Activated CD4-positive, alpha-beta T cell treated with anti-CD3 and anti-CD28 coated beads, Interleukin-2, amount 10 ng/mL, durations not matched to agents 7 days and 5 days (primary cell): Measurements from ENCODE around the gene KCNK16. TPM values are rescaled to one million over a fixed set of nuclear protein-coding genes. Genes with fewer than 3 reads are reported as not detected.

ENCODE experiments used
- CTCF ChIA-PET: fragments of 350-600 bp; sonication (Branson Sonifier 250); formaldehyde crosslinking; loops from one replicate; lab custom pipeline; 2021; ENCODE audit warnings: antibody characterized with exemption; lab: Charles Lee
- POLR2A ChIA-PET: fragments of 350-600 bp; sonication (Branson Sonifier 250); formaldehyde crosslinking; loops from one replicate; lab custom pipeline; 2021; ENCODE audit warnings: antibody characterized with exemption; lab: Charles Lee
- DNase-seq: peaks from one replicate; pipeline ENCODE4 v3.0.0-alpha.2; 2020
- H3K27ac Mint-ChIP-seq: one replicate; pipeline ENCODE4 v1.8.0; 2021; ENCODE audit warnings: mild to moderate bottlenecking, moderate library complexity, mixed read lengths
- H3K27me3 Mint-ChIP-seq: one replicate; pipeline ENCODE4 v1.8.0; 2021; ENCODE audit warnings: mixed read lengths
- H3K36me3 Mint-ChIP-seq: one replicate; pipeline ENCODE4 v1.8.0; 2021; ENCODE audit warnings: low read depth, mixed read lengths
- H3K4me1 Mint-ChIP-seq: one replicate; pipeline ENCODE4 v1.8.0; 2021; ENCODE audit warnings: mixed read lengths
- H3K4me3 Mint-ChIP-seq: one replicate; pipeline ENCODE4 v1.8.0; 2021; ENCODE audit warnings: mild to moderate bottlenecking, moderate library complexity, mixed read lengths
- H3K9me3 Mint-ChIP-seq: one replicate; pipeline ENCODE4 v1.8.0; 2021; ENCODE audit warnings: mixed read lengths
- total RNA-seq, 2 experiments: library from RNA; stranded (reverse); gene quantifications; one replicate each; pipeline ENCODE4 v1.2.3, GENCODE V29; 2021

Gene KCNK16
- total RNA-seq, 2 experiments from 2014 or later, result not detected

- Mint-ChIP-seq H3K9me3 (no peaks in the 10 kb centered on the region), H3K4me1 (no peaks in the 10 kb centered on the region), H3K36me3 (no peaks in the 10 kb centered on the region), H3K4me3 (no peak within 1 kb of the TSS), H3K27ac (no peak within 1 kb of the TSS), H3K27me3 (peaks cover 53% of the 10 kb centered on the region)
- POLR2A ChIA-PET, result no interaction called here
- DNase-seq, result no peak
- CTCF ChIA-PET, result interaction anchor here (0.6 kb wide), 1 partner anchor 147 kb away, joined by 3 read pairs; no protein-coding TSS in a partner anchor
Observed at GRCh38 chr6:39314273-39314795, 8.2 kb downstream of the KCNK16 start, which contains the start of gene KCNK17. Gene KCNK17 (minus strand): TSS chr6:39314419. CDS start chr6:39314320, 99 bp downstream.

DNA sequence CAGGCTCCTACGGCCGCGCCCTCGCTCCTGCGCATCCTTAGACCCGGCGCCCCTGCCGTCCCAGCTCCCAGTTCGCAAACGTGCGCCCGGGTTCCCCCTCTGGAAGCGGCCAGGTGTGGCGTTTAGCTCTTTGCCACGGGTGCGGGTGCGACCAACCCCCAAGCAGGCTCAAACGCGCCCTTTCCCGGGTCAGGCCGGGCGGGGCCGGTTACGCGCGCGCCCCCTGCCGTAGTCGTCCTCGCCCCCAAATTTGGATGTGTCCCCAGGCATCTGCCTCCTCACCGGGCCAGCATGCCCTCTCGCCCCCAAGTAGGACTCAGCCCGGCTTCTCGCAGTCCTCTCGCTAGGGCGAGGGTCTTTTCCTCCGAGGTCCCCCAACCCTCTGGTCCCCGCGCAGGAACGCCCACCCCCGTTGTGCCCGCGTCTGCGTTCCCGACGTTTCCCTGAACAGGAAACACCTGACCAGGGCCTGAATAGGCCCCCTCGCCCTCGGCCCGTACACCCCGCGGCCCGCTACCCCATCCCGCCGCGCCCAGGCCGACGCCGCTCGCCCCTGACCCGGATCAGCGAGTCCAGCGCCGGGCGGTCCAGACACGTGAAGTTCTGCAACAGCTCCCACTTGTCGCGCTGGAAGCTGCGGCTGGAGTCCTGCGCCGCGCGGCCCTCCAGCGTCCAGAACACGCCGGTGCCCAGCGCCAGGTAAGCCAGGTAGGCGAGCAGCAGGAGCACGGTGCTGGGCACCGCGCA, 8.8 kb downstream of the KCNK16 start:
- ChIA-PET CTCF (interaction anchor here (0.6 kb wide), 1 partner anchor 146 kb away, joined by 3 read pairs; no protein-coding TSS in a partner anchor), POLR2A (no interaction called here)
- no peaks in the 10 kb centered on the region for H3K36me3 Mint-ChIP-seq
- no peaks in the 10 kb centered on the region for H3K9me3 Mint-ChIP-seq
- no peak for DNase-seq
- H3K4me3 Mint-ChIP-seq, result no peak overlapping the region
- H3K4me1 Mint-ChIP-seq, result no peaks in the 10 kb centered on the region
- H3K27me3 Mint-ChIP-seq, result peaks cover 50% of the 10 kb centered on the region
- H3K27ac Mint-ChIP-seq, result no peak overlapping the region

GRCh38 chr6:39312912-39313525, 9.5 kb downstream of the KCNK16 start:
- H3K36me3 Mint-ChIP-seq, result no peaks in the 10 kb centered on the region
- H3K9me3 Mint-ChIP-seq, result no peaks in the 10 kb centered on the region
- H3K4me3 Mint-ChIP-seq, result no peak overlapping the region
- no peaks in the 10 kb centered on the region for H3K4me1 Mint-ChIP-seq
- ChIA-PET CTCF (no interaction called here), POLR2A (no interaction called here)
- no peak for DNase-seq
- peaks cover 50% of the 10 kb centered on the region for H3K27me3 Mint-ChIP-seq
- no peak overlapping the region for H3K27ac Mint-ChIP-seq

- H3K27ac Mint-ChIP-seq, result no peak overlapping the region
- no peak for DNase-seq
- no peaks in the 10 kb centered on the region for H3K9me3 Mint-ChIP-seq
- POLR2A ChIA-PET, result no interaction called here
- H3K4me1 Mint-ChIP-seq, result no peaks in the 10 kb centered on the region
- H3K27me3 Mint-ChIP-seq, result peaks cover 36% of the 10 kb centered on the region
- CTCF ChIA-PET, result interaction anchor here (0.7 to 2.3 kb wide), 6 partner anchors 8 to 153 kb away, joined by 3 to 8 read pairs (median 4); partner anchors contain the start of gene KCNK5
- H3K4me3 Mint-ChIP-seq, result no peak overlapping the region
- H3K36me3 Mint-ChIP-seq, result no peaks in the 10 kb centered on the region
Observed at GRCh38 chr6:39310542-39310941, 12.0 kb downstream of the KCNK16 start.

DNA sequence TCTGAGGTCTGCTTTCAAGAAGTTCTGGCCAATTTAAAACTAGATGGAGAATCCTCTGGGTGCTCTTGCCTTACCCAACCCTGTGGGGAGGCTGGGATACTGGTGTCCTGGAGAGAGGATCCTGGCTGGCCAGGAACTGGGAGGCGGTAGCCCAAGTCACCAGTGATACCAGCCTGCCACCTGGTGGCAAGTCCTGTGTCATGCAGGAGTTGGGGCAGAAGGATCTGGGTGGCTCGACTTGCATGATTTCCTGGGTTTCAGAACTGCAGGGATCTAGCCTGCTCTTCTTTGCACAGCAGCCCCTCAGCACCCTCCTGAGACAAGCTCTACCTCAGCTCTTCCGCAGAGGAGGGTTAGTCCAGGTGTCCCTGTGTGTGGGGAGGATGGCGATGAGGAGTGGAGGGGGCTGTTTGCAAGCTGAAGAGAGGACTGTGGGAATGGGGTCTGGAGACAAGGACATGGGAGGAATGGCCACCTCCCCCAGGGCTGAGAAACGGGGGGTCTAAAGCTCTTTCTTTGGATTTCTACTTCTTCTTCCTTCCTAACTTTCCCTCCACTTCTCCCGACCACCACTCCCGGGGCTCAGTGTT, 12.5 kb downstream of the KCNK16 start:
- Mint-ChIP-seq H3K27me3 (peaks cover 33% of the 10 kb centered on the region), H3K9me3 (no peaks in the 10 kb centered on the region), H3K4me3 (no peak overlapping the region), H3K27ac (no peak overlapping the region), H3K36me3 (no peaks in the 10 kb centered on the region), H3K4me1 (no peaks in the 10 kb centered on the region)
- POLR2A ChIA-PET, result interaction anchor here (0.6 kb wide), 1 partner anchor 204 kb away, joined by 5 read pairs; no protein-coding TSS in a partner anchor
- CTCF ChIA-PET, result interaction anchor here (0.7 to 2.3 kb wide), 8 partner anchors 8 to 152 kb away, joined by 3 to 8 read pairs (median 4); partner anchors contain the start of gene KCNK5
- peak; percentile 65 for DNase-seq

- ChIA-PET CTCF (no interaction called here), POLR2A (no interaction called here)
- Mint-ChIP-seq H3K4me1 (peaks cover 7% of the 10 kb centered on the region), H3K27me3 (peaks cover 16% of the 10 kb centered on the region), H3K9me3 (no peaks in the 10 kb centered on the region), H3K36me3 (no peaks in the 10 kb centered on the region), H3K27ac (no peak overlapping the region), H3K4me3 (no peak overlapping the region)
- DNase-seq, result no peak
Observed at GRCh38 chr6:39307462-39307861, 15.0 kb downstream of the KCNK16 start.

GRCh38 chr6:39304951-39305350, 17.6 kb downstream of the KCNK16 start:
- CTCF ChIA-PET, result interaction anchor here (0.6 to 4.2 kb wide), 2 partner anchors 137 to 1783 kb away, joined by 3 to 91 read pairs; no protein-coding TSS in a partner anchor
- DNase-seq, result no peak

GRCh38 chr6:39303425-39304153, 18.9 kb downstream of the KCNK16 start:
- POLR2A ChIA-PET, result no interaction called here
- Mint-ChIP-seq H3K27ac (no peak overlapping the region), H3K4me1 (peaks cover 8% of the 10 kb centered on the region), H3K27me3 (no peaks in the 10 kb centered on the region), H3K9me3 (no peaks in the 10 kb centered on the region), H3K36me3 (no peaks in the 10 kb centered on the region), H3K4me3 (no peak overlapping the region)
- CTCF ChIA-PET, result interaction anchor here (0.7 to 4.2 kb wide), 17 partner anchors 12 to 330 kb away, joined by 3 to 91 read pairs (median 3); no protein-coding TSS in a partner anchor
- no peak for DNase-seq

More at GRCh38 chr6:39304951-39305350, 17.6 kb downstream of the KCNK16 start:
- Mint-ChIP-seq H3K4me1 (peaks cover 8% of the 10 kb centered on the region), H3K36me3 (no peaks in the 10 kb centered on the region), H3K4me3 (no peak overlapping the region), H3K27me3 (no peaks in the 10 kb centered on the region), H3K9me3 (no peaks in the 10 kb centered on the region), H3K27ac (no peak overlapping the region)
- POLR2A ChIA-PET, result no interaction called here

GRCh38 chr6:39302669-39303424, 19.7 kb downstream of the KCNK16 start:
- H3K36me3 Mint-ChIP-seq, result no peaks in the 10 kb centered on the region
- no peaks in the 10 kb centered on the region for H3K9me3 Mint-ChIP-seq
- H3K4me3 Mint-ChIP-seq, result peak overlapping the region; percentile 9
- CTCF ChIA-PET, result interaction anchor here (0.7 to 4.2 kb wide), 21 partner anchors 11 to 330 kb away, joined by 3 to 91 read pairs (median 3); partner anchors contain the start of gene SAYSD1
- H3K27me3 Mint-ChIP-seq, result no peaks in the 10 kb centered on the region
- peaks cover 8% of the 10 kb centered on the region for H3K4me1 Mint-ChIP-seq
- POLR2A ChIA-PET, result no interaction called here
- H3K27ac Mint-ChIP-seq, result no peak overlapping the region
- peak; percentile 91 for DNase-seq

DNA sequence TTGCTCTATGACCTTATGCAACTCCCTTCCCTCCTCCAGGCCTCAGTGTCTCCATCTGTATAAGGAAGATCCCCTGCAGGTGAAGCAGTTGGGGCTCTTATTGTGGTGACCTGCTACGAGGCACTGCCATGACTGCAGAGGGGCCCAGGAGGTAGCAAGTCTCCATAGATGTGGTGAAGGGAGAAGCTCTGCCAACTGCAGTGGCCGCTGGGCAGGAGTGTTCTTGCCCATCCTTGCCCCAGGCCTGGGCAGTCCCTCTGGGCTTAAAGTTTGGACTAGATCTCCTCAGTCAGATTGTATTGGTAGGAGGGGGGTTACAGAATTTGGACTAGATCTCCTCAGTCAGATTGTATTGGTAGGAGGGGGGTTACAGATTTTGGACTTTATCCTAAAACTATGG, 20.5 kb downstream of the KCNK16 start:
- peaks cover 8% of the 10 kb centered on the region for H3K4me1 Mint-ChIP-seq
- DNase-seq, result no peak
- H3K9me3 Mint-ChIP-seq, result no peaks in the 10 kb centered on the region
- H3K4me3 Mint-ChIP-seq, result no peak overlapping the region
- POLR2A ChIA-PET, result no interaction called here
- no peak overlapping the region for H3K27ac Mint-ChIP-seq
- CTCF ChIA-PET, result interaction anchor here (1.2 to 4.2 kb wide), 9 partner anchors 15 to 329 kb away, joined by 3 to 91 read pairs (median 4); no protein-coding TSS in a partner anchor
- H3K36me3 Mint-ChIP-seq, result no peaks in the 10 kb centered on the region
- no peaks in the 10 kb centered on the region for H3K27me3 Mint-ChIP-seq

DNA sequence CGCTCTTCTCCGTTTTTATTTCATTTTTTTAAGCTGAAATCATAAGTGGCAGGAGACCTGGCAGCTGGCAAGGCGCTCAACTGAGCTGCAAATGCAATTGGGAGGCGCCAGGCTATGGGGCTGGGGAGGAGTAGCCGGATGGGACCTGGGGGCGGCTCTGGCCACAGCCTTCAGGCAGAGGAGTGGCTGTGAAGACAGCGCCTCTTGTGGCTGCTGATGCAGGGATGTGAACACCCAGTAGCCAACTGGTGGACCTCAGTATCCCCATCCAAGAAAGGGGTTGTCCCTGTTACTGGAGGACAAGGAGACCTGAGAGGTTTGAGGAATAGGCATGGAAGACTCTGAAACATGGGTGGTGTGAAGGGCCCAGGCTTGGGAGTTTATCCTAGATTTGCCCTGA, 20.9 kb downstream of the KCNK16 start:
- no peak for DNase-seq
- ChIA-PET CTCF (no interaction called here), POLR2A (no interaction called here)
- no peaks in the 10 kb centered on the region for H3K36me3 Mint-ChIP-seq
- H3K4me3 Mint-ChIP-seq, result no peak overlapping the region
- no peaks in the 10 kb centered on the region for H3K9me3 Mint-ChIP-seq
- no peaks in the 10 kb centered on the region for H3K27me3 Mint-ChIP-seq
- H3K27ac Mint-ChIP-seq, result no peak overlapping the region
- peaks cover 8% of the 10 kb centered on the region for H3K4me1 Mint-ChIP-seq
